Loucy (cell line): Measurements from ENCODE around the gene NUDT9.
"Not testable (repeated sequence)": the region's sequence is repeated elsewhere in the genome, so short reads cannot be mapped to it uniquely, and the experiment has no call there.

ENCODE experiments used
- H2AFZ ChIP-seq: fragments of 200-600 bp; sonication (generic); 2 replicates; pipeline ENCODE4 v1.6.0; 2016; ENCODE audit warnings: antibody characterized with exemption, mild to moderate bottlenecking, low read length, moderate library complexity
- H3F3A ChIP-seq: fragments of 200-600 bp; 2 replicates; pipeline ENCODE4 v1.6.0; 2016; ENCODE audit warnings: antibody characterized with exemption, low read depth, mild to moderate bottlenecking
- H3K27me3 ChIP-seq: fragments of 200-600 bp; sonication (generic); 2 replicates; pipeline ENCODE4 v1.6.1; 2014; ENCODE audit warnings: low read length, mild to moderate bottlenecking; ENCODE audit not compliant: insufficient read depth, poor library complexity, severe bottlenecking
- H3K36me3 ChIP-seq: fragments of 200-600 bp; sonication (generic); 2 replicates; pipeline ENCODE4 v1.6.1; 2016; ENCODE audit warnings: low read length; ENCODE audit not compliant: insufficient read depth
- H3K4me1 ChIP-seq: fragments of 200-600 bp; sonication (generic); 2 replicates; pipeline ENCODE4 v1.5.1; 2014; ENCODE audit warnings: low read length, mild to moderate bottlenecking; ENCODE audit not compliant: insufficient read depth, poor library complexity, severe bottlenecking
- H3K4me2 ChIP-seq: fragments of 200-600 bp; sonication (generic); 2 replicates; pipeline ENCODE4 v1.6.0; 2014; ENCODE audit warnings: antibody characterized with exemption, low read length, low read depth, mild to moderate bottlenecking; ENCODE audit not compliant: poor library complexity, severe bottlenecking
- H3K4me3 ChIP-seq: fragments of 200-600 bp; sonication (generic); 2 replicates; pipeline ENCODE4 v1.5.1; 2014; ENCODE audit warnings: low read length, mild to moderate bottlenecking, mixed read lengths; ENCODE audit not compliant: poor library complexity, severe bottlenecking
- H3K79me2 ChIP-seq: fragments of 200-600 bp; sonication (generic); 2 replicates; pipeline ENCODE4 v1.6.1; 2014; ENCODE audit warnings: low read length; ENCODE audit not compliant: insufficient read depth
- H3K9ac ChIP-seq: fragments of 200-600 bp; sonication (generic); 2 replicates; pipeline ENCODE4 v1.6.0; 2014; ENCODE audit warnings: mild to moderate bottlenecking, low read depth, low read length, moderate library complexity; ENCODE audit not compliant: poor library complexity, severe bottlenecking
- H3K9me2 ChIP-seq: fragments of 200-600 bp; sonication (generic); replicated peaks from 2 replicates; pipeline ENCODE4 v1.6.1; 2016; ENCODE audit warnings: low read depth, low read length, mixed read lengths
- H3K9me3 ChIP-seq: fragments of 200-600 bp; sonication (generic); 2 replicates; pipeline ENCODE4 v1.6.1; 2014; ENCODE audit warnings: mild to moderate bottlenecking, antibody characterized with exemption, low read length, low read depth; ENCODE audit not compliant: insufficient read depth
- H4K20me1 ChIP-seq: fragments of 200-600 bp; sonication (generic); 2 replicates; pipeline ENCODE4 v1.6.0; 2014; ENCODE audit warnings: antibody characterized with exemption, low read length, mild to moderate bottlenecking; ENCODE audit not compliant: insufficient read depth, poor library complexity, severe bottlenecking
- EZH2phosphoT487 ChIP-seq: fragments of 200-600 bp; IDR thresholded peaks from 2 replicates; pipeline ENCODE4 v1.6.1; 2018; ENCODE audit warnings: antibody characterized with exemption, mild to moderate bottlenecking, moderate library complexity, borderline replicate concordance
- TF ChIP-seq, protein P1 (sequence below): fragments of 200-600 bp; sonication (generic); conservative IDR thresholded peaks from 2 replicates; pipeline ENCODE4 v1.5.1; 2014; ENCODE audit warnings: mild to moderate bottlenecking, antibody characterized with exemption, low read length

The NUDT9 gene

DNA sequence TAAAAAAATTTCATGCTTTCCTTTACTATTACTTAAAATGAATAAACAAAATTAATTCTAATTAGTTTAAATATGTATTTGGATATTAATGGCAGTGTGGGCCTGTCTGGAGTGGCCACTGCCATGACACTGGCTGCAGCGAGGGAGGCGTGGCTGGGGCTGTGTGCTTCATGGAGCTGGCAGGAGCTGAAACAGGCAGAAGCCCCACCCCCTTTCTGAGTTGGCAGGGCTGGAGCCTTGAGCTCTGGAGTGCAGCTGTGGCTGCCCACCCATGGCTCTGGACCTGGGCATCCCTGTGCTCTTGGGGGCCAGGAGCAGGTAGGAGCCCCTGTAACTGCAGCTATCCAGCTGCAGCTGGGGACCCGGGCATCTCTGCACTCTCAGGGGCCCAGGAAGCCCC lies 23.2 kb upstream of the NUDT9 start:
- peaks cover 4% of the 10 kb centered on the region; the same call in 1 of the 2 replicates for H3K9me3 ChIP-seq
- H3K4me3 ChIP-seq: no peak overlapping the region
- H3K36me3 ChIP-seq: no peaks in the 10 kb centered on the region
- H4K20me1 ChIP-seq: no peaks in the 10 kb centered on the region
- H3K9ac ChIP-seq: no peak overlapping the region
- TF ChIP-seq, protein P1, sequence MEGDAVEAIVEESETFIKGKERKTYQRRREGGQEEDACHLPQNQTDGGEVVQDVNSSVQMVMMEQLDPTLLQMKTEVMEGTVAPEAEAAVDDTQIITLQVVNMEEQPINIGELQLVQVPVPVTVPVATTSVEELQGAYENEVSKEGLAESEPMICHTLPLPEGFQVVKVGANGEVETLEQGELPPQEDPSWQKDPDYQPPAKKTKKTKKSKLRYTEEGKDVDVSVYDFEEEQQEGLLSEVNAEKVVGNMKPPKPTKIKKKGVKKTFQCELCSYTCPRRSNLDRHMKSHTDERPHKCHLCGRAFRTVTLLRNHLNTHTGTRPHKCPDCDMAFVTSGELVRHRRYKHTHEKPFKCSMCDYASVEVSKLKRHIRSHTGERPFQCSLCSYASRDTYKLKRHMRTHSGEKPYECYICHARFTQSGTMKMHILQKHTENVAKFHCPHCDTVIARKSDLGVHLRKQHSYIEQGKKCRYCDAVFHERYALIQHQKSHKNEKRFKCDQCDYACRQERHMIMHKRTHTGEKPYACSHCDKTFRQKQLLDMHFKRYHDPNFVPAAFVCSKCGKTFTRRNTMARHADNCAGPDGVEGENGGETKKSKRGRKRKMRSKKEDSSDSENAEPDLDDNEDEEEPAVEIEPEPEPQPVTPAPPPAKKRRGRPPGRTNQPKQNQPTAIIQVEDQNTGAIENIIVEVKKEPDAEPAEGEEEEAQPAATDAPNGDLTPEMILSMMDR: no peak
- no peak for TF ChIP-seq EZH2phosphoT487
- no peak overlapping the region for H3K4me2 ChIP-seq
- H3K9me2 ChIP-seq: no peaks in the 10 kb centered on the region
- no peaks in the 10 kb centered on the region for H3F3A ChIP-seq
- no peak overlapping the region for H2AFZ ChIP-seq
- H3K79me2 ChIP-seq: no peaks in the 10 kb centered on the region
- no peaks in the 10 kb centered on the region for H3K27me3 ChIP-seq
- H3K4me1 ChIP-seq: no peaks in the 10 kb centered on the region

DNA sequence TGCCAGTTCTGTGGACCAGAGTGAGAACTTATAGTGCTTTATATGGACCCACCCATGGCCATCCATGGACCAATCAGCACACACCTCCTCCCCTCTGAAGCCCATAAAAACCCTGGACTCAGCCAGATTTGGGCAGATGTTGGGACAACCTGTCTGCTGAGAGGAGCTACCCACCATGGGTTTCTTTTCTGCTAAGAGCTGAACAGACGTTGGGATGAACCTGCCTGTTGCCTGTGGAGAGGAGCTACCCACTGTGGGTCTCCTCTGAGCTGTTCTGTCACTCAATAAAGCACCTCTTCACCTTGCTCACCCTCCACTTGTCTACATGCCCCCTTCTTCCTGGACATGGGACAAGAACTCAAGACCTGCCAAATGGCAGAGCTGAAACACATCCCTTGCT lies 22.4 kb upstream of the NUDT9 start:
- Histone ChIP-seq H3F3A (no peaks in the 10 kb centered on the region), H3K79me2 (no peaks in the 10 kb centered on the region), H2AFZ (no peak overlapping the region), H4K20me1 (no peaks in the 10 kb centered on the region), H3K4me1 (no peaks in the 10 kb centered on the region), H3K9me2 (no peaks in the 10 kb centered on the region), H3K9me3 (peaks cover 4% of the 10 kb centered on the region; the same call in 1 of the 2 replicates), H3K27me3 (no peaks in the 10 kb centered on the region), H3K4me3 (no peak overlapping the region), H3K36me3 (no peaks in the 10 kb centered on the region), H3K9ac (no peak overlapping the region), H3K4me2 (no peak overlapping the region)
- no peak for TF ChIP-seq EZH2phosphoT487
- TF ChIP-seq, protein P1: no peak

DNA sequence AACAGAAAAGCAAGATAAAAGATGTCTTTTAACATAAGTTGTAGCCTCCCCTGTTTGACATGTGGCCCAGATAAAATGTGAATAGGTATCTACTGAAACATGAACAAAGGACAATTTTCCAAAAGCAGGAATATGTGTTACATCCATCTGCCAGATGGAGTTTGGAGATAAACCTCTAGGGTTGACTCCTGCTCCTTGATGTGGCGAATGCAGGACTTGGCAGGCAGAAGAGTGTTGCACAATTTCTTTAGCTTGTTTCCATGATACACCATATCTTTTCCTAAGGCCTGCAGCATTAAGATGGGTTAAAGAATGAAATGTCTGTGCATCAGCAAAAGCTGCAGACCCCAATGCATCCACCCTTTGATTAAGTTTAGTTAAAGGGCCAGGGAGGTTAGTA lies 18.6 kb upstream of the NUDT9 start:
- not testable (repeated sequence) for H3K9me2 ChIP-seq, H3F3A ChIP-seq, H2AFZ ChIP-seq, H4K20me1 ChIP-seq, H3K4me1 ChIP-seq, H3K9ac ChIP-seq, H3K79me2 ChIP-seq, H3K36me3 ChIP-seq, H3K4me2 ChIP-seq, H3K27me3 ChIP-seq, H3K4me3 ChIP-seq, H3K9me3 ChIP-seq

DNA sequence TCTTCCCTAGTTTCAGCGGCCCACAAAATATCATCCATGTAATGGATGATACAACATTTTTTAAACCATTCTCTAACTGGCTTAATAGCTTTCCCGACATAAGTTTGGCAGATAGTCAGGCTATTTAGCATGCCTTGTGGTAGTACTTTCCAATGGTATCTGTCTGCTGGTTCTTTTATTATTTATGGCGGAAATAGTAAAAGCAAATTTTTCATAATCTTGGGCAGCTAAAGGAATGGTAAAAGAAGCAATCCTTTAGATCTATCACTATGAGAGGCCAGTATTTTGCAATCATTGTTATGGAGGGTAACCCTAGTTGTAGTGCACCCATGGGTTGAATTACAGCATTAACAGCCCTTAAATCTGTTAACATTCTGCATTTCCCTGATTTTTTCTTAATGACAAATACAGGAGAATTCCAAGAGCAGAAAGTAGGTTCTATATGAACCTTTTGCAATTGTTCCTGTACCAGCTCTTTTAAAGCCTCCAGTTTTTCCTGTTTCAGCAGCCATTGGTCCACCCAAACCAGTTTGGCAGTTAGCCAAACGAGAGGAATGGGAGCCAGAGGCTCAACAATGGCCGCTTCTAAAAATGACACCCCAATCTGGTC lies 17.1 kb upstream of the NUDT9 start:
- Histone ChIP-seq H2AFZ (no peak overlapping the region), H3K9me3 (no peaks in the 10 kb centered on the region), H3K9me2 (no peaks in the 10 kb centered on the region), H3K27me3 (no peaks in the 10 kb centered on the region), H3K36me3 (no peaks in the 10 kb centered on the region), H3K79me2 (no peaks in the 10 kb centered on the region), H3K9ac (no peak overlapping the region), H3F3A (no peaks in the 10 kb centered on the region), H3K4me3 (no peak overlapping the region), H3K4me1 (no peaks in the 10 kb centered on the region), H4K20me1 (no peaks in the 10 kb centered on the region), H3K4me2 (no peak overlapping the region)
- TF ChIP-seq, protein P1: no peak
- TF ChIP-seq EZH2phosphoT487: no peak
